HG03558 (cell line): ENCODE data around the gene AGAP2.

Source experiments
- ATAC-seq: cut with Tn5 transposase; IDR thresholded peaks from one replicate; pipeline ENCODE4 v1.9.1; 2021; ENCODE audit warnings: moderate number of reproducible peaks; ENCODE audit not compliant: unreplicated experiment; ENCODE audit errors: extremely low read depth

AGAP2 gene

DNA sequence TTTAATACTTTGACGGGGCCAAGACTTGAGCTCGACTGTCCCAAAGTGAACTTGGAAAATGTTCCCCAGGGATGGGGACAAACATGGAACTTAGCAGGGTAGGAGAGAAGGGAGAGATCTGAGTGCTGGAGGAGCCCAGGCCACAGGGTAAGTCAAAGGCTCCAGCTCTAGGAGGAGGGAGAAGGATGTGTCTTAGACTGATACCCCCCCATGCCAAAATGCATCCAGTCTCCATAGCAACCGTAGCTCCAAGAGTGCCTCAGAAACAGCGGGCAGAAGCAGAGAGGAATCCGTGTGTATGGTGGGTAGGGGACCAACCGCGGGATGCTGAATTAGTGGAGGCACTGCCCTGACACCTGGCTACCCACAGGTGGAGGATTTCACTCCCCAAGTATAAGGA is 845 bp upstream of the AGAP2 start:
- no peak for ATAC-seq

DNA sequence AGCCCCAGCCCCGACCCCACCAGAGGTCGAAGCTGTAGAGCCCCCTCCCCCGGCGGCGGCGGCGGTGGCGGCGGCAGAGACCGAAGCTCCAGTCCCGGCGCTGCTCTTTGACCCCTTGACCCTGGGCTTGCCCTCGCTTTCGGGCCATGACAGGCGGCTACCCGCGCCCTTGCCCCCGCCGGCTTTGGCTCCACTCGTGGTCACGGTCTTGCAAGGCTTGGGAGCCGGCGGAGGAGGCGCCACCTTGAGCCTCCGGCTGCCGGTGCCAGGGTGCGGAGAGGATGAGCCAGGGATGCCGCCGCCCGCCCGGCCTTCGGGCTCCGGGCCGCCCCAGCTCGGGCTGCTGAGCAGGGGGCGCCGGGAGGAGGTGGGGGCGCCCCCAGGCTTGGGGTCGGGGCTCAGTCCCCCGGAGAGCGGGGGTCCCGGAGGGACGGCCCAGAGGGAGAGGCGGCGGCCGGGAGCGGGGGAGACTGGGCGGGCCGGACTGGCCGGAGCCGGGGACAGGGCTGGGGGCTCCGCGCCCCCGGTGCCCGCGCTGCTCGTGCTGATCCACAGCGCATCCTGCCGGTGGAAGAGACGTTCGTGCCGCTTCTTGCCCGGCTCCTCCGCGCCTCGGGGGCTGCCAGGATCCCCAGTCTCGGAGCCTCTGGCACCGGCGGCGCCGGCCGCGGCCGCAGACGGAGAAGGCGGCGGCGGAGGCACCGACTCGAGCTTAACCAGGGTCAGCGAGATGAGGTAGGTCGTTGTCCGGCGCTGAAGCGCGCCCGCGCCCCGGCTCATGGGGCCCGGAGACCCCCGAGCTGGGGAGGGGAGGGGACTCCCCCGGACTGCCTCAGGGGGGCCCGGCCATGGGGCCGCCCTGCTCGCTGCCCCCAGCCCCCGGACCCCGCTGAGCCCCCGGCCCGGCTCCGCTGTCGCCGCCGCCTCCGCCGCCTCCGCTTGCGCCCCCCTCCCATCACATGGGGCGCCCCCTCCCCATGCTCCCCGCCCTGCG is 778 bp downstream of the AGAP2 start:
- no peak for ATAC-seq

DNA sequence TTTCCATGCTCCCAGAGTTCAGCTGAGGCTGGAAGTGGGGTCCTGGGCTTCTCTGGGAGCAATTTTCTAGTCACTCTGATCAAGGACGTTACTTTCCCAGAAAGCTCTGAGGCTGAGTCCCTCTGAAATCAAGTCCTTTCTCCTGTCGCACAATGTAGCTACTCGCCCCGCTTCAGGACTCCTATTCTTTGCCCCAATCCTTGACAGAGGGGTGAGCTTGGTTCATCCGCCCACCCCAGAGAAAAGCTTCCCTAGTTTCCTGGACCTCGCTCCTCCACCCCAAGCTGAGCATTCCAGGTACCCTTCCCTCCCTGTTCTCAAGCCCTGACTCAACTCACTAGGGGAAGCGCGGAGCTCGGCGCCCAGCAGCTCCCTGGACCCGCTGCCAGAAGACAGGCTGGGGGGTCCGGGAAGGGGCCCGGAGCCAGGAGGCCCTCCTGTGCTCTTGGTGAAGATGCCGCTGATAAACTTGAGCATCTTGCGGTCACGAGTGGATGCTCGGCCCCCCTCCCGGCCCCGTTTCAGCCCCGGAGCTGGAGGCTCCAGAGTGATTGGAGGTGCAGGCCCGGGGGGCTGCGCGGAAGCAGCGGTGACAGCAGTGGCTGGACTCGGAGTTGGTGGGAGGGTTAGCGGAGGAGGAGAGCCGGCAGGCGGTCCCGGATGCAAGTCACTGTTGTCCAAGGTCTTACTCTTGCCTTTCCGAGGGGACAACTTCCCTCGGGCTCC is 1.6 kb downstream of the AGAP2 start:
- ATAC-seq = no peak

DNA sequence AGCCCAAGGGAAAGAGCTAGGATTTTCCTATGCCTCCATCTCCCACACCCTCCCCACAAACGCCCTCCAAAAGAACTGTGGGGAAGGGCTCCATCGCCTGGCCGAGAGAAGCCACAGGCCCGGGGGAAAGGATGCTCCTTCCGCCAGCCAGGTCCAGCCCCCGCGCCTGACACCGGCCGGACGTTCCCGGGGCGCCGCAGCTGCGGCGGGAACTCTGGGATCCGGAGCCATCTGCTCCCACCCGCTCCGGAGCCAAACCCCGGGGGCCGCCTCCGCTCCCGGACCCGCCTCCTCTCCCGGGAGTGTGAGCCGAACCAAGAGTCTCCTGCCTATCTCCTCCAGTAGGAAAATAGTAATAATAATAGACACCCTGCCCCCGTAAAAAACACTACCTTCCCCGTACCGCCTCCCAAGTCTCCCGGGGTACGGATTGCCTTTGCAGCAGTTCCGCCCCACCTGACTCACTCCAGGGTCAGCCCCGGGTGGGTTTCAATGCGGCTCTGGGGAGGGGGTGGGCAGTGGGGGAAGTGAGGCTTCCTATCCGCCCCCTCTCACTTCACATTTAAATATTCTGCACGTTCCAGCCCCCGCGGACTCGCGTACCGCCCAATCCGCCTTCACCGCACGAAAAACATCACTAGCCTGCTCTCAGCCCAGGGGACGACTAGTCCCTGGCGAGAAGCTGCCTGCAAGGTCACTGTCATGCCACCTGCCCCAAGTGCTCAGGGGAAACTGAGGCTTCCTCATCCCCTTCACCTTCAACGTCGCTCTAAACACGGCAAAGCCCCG is 2.4 kb downstream of the AGAP2 start:
- no peak for ATAC-seq

DNA sequence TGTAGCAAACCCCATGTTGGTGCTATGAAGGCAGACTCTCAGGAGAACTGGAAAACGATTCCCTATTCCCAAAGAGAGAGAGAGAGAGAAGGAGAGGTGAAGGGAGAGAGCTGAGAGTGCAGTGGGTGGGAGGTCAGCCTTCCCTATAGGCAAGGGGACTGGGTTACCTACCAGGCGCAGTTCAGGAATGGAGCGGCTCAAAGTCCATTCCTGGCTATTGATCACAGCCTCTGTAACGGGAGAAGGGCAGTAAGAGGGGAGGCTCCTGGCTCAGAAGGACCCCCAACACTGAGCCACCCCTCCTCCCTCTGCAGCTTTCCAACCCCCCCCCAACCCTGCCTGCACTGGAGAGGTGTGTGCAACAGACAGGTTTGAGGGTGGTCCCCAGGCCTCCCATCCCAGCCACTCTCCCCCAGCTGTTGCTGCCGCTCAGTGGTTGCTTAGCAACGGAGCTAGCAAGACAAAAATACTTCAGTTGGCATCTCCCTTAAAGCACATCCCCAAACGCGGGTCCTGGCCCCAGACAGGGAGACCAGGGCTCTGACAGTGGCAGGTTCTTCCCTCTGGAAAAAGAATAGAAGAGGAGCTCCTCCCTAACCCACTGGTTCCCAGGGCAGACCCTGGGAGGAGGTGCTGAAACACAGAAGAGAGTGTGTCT is 3.2 kb downstream of the AGAP2 start:
- ATAC-seq = no peak

DNA sequence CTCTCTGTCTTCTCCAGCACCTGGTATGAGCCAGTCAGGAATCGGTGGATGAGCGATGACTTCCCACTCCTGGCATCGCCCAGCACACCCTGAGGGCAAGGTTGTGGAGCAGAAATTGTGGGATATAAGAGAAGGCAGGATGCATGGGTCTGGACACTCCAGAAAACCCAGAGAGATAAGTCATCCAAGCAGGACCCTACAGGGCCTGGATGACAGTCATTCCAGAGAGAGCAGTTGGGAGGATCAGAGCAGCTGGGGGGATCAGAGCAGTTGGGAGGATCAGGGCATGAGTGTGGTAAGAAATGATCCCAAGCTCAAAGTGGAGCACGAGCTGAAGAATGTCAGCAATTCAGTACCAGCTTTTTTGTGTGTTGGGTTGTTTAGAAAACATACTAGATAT is 4.0 kb downstream of the AGAP2 start:
- ATAC-seq = no peak

DNA sequence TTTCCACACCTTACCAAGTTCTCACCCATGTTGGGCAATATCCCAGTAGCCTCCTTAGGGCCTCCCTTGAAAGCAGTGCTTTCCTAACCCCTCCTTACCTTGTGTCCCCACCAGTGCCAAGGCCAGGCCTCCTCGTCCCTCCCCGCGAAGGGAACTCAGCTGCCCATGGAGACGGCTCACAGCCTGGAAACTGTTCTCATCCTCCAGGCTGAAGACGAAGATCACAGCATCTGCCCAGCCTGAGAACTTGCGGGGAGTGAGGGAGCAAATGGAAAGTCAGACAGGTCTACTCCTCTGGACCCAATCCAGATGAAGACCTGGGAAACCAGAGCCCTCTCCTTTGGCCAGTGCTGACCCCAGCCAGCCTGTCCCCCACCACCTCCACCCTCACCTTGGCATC is 4.6 kb downstream of the AGAP2 start:
- ATAC-seq = no peak

DNA sequence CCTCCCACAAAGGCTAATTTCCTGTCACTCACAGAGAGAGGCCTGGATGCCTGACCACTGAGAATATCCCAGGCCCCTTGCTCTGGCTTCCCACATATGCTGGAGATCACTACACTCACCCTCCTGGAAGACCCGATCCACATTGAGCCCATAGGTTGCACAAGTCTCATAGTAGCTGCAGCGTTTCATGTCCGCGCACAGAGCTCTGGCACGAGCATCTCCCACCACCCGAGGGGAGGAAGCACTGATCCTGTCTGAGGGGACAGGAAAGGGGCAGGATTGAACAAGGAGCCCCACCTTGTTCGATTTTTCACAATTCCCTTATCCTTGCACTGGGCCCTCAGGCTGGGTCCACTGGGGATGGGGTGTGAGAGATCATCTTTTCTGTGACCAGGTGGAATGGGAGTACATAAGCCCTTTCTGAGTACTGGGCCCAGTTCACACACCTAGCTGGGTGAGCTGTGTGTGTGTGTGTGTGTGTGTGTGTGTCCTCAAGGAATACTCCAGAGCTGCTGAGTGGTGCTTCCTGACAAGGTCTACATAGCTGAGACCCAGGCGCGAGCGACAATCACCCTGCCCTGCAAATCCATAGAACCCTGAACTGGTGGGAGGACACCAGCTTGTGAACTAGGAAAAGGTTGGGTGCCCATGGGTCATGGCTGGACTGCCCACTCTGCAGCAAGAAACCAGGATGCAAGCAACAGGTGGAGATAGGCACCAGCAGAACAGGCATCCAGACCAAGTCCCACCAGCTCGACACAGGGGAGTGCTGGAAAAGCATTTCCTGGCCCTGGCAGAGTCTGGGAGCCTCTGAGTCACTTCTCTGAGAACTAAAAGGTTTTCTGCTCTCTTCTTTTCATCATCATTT is 5.6 kb downstream of the AGAP2 start:
- ATAC-seq = no peak

DNA sequence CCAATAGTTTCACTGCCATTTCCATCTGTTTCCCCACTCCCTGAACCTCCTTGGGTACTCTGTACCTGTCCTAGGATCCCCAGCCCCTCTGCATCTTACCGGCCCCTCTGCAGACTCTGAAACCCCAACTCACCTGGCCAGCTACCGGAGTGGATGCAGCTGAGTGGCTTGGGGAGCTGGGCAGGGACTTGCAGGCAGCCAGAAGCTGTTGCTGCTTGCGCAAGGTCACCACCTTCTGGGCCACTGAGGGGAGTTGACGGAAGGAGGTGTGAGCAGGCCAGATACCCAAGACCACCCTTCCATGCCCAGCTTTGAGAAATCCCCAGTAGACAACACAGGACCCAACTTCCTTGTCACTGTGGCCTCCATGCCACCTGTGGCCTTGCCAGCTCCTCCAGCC is 6.3 kb downstream of the AGAP2 start:
- no peak for ATAC-seq

DNA sequence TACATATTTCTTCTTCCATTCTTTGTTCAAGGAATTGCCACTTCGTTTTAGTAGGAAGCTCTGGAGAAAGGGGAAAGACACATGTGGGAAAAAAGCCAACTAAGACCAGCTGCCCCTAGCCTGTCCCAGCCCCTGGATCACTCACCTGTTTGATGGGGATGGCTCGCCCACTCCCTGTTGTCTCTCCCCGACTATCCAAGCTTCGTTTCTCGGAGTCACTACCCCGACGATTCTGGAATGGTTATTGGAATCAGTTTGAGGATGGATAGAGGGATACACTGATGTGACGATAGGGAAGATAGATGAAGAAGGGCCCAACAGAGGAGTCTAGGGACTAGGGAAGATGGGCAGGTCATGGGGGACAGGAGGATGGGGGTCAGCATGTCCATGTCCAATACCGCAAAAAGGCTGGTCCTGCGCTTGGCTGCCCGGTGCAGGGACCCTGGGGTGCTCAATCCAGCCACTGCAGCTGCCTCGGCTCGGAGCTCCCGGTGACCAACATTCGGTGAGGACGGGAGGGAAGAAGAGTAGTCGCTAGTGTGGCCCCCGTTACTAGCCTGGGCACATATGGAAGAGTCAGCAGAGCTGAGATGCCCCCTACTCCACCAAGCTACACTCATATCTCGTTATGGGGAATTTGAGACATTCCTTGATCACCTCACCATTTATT is 7.0 kb downstream of the AGAP2 start:
- ATAC-seq = no peak

DNA sequence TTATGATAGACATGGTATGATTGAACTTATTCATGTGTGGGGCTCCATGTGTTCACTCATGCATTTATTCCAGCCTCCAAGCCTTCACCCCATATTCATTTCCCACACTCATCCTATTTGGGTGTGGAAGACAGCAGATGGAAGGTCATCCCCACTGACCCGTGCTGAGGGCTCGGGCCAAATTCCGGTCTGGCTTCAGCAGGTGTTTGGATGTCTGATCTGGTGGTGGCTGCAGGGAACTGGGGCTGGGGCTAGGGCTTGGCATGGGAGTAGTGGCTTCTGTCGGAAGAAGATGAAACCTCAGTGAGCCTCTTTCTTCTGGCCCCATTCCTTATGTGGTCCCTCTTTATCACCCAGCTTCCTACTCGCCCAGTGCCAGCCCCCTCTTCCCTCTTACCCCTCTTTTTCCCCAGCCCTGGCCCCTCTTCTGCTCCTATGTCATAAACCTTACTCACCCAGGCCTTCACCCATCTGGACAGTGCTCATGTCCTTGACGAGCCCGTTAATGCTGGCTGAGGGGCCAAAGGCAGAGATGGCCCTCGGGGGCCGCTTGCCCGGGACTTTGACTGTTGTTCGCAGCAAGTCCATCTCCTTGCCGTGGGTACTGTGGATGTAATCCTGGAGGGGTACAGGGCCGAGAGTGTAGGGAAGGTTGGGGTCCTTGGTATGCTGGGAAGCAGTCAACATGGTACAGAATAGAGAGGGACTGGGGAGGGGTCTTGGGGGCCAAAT is 8.0 kb downstream of the AGAP2 start:
- ATAC-seq = no peak

DNA sequence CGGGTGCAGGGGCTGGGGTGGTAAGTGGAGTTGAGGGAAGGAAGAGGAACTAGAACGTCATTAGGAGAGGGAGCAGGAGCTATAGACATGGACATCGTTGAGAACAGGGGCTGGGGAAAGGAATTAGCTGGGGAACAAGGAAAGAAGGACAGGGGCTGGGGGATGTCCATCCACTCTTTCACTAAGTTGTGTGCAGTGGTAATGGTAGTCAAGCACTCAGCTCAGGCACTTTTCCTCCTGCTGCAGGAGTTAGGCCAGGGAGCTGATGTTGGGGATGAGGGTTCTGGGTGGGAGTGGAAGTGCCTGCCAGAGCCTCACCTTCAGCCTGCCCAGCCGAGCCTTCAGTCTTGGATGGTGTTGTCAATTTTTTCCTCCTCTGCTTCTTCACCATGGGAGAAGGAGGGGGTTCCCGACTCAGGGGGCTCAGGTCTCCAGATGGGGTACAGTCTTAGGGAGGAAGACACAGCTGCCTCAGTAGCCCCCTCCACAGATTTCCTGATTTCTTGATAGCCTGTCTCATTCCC is 9.2 kb downstream of the AGAP2 start:
- ATAC-seq = no peak

DNA sequence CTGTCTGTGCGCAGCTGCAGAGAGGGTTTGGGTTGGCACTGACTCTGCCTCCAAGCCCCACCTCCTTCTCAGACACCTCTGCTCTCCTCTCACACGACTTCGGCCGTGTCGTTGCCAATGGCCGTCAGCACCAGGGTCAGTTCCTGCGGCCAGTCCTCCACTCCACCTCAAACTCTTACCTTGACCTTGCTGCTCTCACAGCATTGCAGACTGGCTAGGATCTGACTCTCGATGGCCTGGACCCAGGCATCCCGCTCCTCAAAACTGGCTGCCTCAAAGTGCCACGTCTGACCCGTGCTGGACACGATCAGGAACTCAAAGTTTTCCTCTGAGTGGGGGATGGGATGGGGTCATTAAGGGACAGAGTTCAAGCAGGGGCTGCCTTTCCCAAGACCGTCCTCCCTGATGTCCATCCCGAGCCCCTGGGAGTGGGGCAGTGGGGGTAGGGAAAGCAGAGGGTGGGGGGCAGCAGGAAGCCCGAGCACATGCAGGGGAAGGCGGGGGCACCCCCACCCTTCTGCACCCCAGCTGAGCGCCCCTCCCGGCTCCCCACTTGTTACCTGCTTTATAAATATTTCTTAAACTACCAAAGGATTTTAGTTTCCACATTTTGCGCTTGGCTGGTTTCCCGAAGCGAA is 10.7 kb downstream of the AGAP2 start:
- no peak for ATAC-seq

DNA sequence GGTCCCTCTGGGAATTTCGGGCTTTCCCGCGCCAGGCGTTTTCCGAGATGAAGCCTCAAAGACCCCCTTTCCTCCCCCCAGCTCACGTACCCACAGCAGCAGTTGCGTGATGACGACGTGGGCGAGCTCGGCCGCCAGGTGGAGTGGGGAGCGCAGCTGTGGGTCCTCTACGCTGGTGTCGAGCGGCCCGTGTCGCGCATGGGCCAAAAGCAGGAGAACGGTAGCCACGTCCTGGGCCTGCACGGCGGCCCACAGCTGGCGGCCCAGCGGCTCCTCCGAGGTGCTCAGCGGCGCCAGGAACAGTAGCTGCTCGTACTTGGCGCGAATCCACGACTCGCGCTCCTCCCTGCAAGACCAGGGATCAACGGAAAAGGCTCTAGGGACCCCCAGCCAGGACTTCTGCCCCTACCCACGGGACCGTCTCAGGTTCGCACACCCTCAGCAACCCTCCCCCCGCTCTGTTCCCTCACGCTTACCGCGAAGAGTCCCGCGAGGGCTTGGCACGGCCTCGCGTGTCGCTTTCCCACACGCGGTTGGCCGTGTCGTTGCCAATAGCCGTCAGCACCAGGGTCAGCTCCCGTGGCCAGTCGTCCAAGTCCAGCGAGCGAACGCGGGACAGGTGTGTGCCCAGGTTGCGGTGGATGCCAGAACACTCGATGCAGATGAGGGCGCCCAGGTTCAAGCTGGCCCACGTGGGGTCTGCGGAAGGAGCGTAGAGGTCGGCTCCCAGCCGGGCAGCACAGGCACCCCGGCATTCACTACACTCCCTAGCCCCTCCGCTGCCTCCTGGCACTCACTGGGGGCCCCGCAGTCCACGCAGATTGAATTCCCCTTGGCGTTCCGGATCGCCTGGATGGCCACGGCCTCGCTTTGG is 11.4 kb downstream of the AGAP2 start:
- no peak for ATAC-seq

DNA sequence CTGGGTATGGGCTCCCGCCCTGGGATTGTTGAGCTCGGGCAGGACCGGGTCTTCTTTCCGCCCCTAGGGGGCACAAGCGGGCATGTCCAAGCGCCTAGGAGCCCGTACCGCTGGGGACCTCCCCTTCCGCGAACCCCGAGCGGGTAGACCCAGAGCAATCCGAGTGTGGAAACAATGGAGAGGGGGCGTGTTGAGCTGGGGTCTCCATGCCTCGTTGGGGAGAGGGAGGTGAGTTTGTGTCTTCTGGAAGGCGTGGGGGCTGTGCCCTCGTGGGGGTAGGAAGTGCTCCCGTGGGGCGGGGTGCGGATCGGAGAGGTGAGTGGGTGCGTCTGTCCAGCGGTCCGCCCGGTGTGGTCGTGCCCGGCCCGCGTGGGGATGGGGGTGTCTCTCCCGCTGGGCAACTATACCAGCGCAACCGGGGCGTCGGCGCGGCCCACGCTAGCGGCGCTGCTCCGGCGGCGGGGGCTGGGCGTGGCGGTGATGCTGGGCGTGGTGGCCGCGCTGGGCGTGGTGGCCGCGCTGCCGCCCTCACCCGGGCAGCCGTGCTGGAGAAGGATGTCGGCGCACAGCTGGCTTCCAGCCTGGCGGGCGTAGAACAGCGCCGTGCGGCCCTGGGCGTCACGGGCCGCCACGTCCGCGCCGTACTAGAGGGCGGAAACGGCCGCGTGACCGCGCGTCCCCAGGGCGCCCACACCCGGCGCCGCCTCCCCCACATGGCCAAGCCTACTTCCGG is 12.2 kb downstream of the AGAP2 start:
- ATAC-seq = no peak

DNA sequence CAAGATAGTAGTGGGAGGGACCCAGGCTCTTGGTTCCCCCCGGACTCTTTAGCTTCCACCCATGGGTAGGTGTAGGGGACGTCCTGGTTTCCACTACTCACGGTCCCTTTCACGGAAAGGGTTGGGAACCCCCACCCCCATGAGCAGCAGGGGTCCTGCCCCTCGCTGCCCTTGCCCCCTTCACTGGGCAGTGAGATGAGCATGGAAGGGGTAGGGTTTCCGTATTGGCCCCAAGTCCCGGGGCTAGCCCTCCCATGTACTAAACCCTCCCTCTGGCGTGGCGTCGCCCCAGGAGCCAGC is 12.7 kb downstream of the AGAP2 start:
- no peak for ATAC-seq
